Measurements from ENCODE around the gene RNF223.
"Not testable (repeated sequence)": the region's sequence is repeated elsewhere in the genome, so short reads cannot be mapped to it uniquely, and the experiment has no call there.

Gene RNF223

DNA sequence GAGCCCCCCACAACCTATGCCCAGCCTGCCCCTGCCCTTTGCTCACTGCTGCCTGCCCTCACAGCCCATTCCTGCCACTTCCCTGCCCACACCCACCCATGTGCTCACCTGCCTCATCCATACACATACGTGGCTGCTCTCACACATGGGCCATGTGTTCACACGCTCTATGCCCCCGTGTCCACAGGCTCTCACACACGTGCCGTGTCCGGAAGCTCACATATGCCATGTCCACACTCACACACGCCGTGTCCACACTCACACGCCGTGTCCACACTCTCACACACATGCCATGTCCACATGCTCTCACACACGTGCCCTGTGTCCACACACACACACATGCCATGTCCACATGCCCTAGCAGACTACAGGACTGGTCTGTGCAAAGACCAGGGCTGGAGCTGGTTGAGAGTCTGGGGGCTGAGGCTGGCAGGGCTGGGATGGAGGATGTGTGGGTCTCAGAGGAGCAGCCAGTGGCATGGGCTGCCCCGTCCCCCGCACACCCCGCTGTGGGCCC is 583 bp upstream of the RNF223 start:
- in situ Hi-C loops (cut with MboI; ENCODE audit: low sequenced_read_pairs) = no loop called here

DNA sequence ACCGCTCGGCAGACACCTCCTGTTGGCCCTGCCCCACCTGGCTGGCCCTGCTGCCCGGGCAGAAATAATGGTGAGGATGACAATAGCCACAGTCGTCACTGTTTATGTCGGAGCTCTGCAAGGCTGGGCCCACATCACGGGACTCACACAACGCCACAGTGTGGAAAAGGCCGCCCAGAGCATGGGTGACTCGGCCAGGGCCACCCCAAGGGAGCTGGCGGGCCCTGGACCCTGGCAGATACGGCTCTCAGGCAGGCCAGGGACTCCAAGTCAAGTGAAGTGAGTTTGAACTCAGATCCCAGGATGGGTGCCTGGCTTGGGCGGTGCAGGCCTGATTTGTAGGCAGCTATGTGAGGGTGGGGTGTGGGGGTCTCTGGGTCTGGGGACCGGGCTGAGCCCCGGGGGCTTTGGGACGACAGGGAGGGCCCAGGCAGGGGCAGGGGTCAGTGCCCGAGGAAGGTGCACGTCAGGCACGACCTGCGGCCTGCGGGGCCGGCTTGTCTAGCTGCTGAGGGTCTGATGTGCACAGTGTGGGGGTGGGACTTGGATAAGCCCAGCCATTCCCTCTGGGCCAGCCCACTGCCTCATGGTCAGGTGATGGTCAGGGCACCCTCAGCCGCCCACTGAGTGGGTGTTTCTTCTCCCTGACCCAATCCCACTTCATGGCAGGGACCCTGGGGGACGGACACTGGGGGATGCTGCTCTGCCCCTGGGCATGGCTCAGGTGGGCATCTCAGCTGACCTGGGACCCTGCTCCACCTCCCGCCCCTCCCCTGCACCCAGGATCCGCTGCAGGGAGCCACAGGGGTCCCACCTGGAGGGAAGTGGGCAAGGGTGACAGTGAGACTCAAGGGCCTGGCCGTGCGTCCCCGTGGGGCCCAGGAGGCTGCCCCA is 1.0 kb downstream of the RNF223 start:
- in situ Hi-C loops (cut with MboI; ENCODE audit: low sequenced_read_pairs) = no loop called here

DNA sequence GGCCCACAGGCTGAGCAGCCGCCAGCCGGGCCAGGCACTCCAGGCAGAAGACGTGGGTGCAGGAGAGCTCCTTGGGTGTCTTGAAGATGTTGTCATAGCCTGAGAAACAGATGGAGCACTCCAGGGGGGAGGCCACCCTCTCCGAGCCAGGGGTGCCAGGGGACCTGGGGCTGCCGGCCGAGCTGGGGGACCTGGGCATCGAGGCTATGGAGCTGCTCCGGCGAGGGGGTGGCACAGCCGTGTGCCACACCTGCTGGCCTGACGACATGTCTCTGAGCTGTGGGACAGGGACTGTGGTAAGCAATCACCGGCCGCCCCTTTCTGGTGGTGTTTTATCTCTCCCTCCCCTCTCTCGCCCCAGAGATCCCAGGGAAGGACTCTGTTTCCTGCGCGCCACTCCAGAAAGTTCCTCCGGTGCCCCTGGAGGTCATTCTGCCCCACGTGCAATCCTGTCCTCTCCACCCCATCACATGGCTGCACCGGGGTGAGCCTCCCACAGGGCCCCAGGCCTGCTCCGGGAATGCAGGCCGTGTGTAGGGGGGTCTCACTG is 1.7 kb downstream of the RNF223 start:
- in situ Hi-C loops (cut with MboI; ENCODE audit: low sequenced_read_pairs) = no loop called here

DNA sequence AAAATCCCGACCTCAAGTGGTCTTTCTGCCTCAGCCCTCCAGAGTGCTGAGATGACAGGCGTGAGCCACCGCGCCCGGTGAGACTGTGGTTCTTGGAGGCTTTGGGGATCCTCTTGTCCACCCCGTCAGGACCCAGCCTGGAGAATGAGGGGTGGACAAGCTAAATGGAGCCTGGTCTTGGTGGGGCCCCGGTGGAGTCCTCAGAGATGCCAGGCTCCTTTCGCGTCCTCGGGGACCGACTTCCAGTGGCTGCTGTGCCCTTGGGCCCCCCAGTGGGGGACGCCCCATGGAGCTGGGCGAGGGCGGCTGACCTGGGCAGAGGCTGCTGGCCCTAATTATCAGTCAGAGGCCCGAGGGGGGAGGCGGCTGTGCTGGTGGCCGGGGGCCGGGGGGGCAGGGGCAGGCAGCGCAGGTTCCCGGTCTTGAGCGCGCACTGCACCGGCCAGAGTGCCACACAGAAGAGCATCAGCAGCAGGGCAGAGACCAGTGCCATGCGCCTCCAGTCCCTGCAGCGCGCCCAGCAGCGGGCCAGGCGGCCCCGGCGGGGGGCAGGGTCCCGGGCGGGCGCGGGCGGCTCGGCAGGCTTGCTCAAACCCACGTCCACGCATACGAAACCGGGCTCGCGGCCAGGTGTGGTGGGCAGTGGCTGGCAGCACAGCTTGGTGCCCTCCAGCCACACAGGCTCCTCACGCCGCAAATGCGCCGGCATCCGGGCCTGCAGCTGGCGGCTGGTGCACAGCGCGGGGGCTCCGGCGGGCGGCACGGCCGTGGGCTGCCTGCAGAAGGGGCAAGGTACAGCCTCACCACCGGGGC is 2.4 kb downstream of the RNF223 start:
- in situ Hi-C loops (cut with MboI; ENCODE audit: low sequenced_read_pairs) = no loop called here

DNA sequence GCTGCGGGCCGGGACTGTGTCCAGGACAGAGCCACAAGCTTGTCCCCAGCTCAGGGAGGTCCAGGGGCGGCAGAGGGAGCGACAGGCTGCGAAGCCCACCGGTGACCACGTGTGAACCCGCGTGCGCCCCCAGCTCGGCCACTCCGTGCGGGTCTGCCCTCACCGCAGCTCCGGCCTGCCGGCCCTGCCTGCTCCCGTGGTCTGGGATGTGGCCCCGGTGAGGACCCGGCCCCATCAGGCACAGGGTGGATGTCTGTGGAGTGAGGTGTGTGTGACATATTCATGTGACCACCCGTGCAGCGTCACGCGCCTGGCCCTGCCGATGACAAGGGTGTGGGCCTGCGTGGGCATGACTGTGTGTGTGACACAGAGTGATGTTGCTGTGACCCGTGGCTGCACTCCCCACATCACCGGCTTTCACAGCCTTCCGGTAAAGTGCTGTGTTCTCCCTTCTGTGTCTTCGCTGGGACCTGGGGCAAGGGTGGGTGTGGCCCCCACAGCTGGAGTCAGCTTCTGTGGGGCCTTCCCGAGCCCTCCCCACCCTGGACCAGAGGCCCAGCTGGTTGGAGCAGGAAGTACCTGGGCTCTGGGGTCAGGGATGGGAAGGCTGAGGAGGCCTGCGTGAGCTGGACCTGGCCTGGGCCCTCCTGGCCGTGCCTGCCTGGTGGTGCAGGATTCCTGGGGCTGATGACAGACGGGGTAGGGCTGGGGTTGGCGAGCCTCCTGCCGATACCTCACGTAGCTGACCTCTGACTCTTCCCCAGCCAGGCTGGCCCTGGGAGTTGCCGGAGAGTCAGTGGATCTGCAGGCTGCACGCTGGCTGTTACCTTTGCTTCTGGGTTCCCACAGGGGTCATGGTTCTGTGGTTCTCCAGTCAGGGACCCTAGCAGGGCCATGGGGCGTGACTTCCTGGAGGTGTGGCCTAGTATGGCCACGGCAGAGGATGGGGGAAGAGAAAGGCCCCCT is 4.1 kb downstream of the RNF223 start:
- in situ Hi-C loops (cut with MboI; ENCODE audit: low sequenced_read_pairs) = no loop called here

DNA sequence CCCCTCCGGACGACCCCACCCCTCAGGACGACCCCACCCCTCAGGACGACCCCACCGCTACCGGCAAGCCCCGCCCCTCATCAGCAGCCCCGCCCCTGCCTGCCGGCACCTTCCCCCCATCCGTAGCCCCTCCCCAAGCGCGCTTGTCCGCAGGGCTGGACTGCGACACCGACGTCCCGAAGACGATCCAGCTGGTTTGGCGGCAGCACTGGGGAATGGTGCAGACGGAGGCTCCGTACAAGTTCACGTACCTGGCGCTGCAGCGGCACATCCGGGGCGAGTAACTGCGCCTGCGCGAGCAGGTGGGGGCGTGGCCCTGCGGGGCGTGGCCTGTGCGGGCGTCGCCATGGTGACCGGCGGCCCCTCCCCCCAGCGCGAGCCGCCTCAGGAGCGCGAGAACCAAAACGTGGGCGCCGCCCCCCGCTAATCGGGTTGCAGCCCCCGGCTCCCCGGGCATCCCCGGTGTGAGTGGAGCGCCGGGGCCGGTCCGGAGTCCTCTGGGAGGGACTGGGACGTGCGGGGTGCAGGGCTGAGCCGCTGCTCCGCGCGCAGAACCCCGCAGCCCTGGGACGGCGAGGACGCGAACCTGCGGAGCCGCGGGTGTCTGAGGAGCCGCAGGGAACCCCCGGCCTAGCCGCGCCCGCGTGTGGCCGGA is 4.9 kb downstream of the RNF223 start:
- in situ Hi-C loops (cut with MboI; ENCODE audit: low sequenced_read_pairs) = no loop called here

DNA sequence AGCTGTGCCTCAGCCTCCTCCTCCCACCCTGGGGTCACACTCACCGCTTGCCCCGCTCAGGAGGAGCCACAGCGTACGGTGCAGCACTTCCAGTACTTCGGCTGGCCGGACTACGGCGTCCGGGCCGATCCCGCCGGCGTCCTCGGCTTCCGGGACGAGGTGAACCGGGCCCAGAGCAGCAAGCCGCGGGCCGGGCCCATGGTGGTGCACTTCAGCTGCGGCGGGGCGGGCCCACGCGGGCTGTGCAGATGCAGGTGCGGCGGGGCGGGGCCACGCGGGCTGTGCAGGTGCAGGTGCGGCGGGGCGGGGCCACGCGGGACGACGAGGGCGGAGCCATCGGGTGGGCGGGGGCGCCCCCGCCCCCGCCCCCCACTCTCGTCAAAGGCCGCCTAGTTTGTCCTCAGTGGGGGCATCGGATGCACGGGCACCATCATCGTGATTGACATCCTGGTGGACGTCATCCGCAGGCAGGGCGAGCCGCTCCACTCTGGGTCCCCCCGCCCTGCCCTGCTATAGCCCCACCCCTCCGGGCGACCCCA is 5.5 kb downstream of the RNF223 start:
- in situ Hi-C loops (cut with MboI; ENCODE audit: low sequenced_read_pairs) = no loop called here

DNA sequence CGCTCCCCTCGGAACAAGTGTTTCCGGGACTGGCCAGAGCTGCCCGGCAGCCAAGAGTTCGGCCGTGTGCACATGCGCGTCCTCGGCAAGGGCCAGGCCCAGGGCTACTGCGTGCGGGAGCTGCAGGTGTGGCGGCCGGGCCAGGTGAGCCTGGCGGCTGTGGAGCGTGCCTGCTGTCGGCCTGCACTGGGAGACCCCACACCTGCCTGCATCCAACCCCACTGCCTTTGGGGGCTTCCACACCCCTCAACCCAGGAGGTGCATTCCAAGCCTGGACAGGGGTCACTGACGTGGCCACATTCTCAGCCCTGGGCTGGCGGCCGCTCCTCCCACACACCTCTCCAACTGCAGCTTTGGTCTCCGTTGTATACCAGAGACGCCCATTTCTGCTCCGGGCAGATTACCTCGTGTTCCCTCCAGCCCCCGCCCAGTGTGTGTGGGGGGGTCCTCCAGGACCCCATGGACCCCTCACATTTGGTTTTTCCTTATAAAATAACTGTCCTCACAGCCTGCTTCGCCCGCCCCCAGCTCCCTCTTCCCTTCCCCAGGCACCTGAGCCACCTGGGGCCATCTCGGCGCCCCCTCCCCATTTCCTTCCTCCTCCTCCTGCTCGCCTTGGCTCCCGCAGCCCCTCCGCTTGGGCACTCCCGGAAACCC is 6.1 kb downstream of the RNF223 start:
- in situ Hi-C loops (cut with MboI; ENCODE audit: low sequenced_read_pairs) = no loop called here

DNA sequence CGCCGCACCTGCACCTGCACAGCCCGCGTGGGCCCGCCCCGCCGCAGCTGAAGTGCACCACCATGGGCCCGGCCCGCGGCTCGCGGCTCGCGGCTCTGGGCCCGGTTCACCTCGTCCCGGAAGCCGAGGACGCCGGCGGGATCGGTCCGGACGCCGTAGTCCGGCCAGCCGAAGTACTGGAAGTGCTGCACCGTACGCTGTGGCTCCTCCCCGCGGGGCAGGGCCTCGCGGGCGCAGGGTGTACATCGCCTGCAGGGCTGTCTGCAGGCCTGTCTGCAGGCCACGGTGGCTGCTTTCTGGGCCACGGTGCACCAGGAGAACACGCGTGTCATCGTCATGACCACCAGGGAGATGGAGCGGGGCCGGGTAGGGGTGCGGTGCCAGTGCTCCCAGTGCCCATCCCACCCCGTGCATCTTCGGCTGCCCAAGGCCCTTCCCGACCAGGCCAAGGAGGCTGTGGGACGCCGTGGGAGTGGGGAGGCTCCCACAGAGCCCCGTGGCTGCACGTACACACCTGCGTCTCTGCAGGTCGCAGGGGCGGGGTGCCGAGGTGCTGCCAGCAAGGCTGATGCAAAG is 6.7 kb downstream of the RNF223 start:
- in situ Hi-C loops (cut with MboI; ENCODE audit: low sequenced_read_pairs) = no loop called here

DNA sequence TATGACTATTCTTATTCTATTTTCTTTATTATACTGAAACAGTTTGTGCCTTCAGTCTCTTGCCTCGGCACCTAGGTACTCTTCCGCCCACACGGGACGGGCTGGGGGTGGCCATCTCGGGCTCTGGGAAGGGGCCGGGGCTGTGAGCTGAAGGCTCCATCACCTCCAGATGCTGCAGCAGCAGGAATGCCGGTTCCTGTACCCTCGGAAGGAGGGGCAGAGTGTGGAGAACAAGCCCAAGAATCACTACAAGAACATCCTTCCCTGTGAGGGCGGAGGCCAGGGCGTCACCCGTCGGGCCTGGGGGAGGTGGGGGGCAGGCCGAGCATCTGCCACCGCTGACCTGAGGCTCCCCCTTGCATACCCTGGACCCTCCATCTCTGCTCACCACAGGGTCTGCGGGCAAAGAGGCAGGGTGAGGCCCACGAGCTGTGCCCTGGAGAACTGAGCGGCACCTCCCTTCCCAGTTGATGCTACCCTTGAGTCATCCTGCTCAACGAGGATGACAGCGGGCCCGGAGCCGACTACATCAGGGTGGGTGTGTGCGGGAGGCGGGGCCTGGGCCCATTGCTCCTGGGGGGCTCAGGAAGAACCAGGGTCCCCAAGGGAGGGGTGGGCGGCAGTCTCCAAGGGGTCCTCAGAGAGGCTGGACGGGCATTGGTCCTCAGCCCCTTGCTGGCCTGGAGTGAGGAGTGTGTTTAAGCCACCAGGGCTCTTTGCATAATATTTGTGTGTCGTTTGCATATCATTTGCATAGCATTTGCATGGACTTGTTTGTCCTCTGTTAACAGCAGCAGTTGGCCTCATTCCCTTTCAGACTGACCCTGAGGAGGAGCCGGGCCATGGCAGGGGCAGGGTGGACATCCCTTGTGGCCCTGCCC is 7.5 kb downstream of the RNF223 start:
- in situ Hi-C loops (cut with MboI; ENCODE audit: low sequenced_read_pairs) = no loop called here

DNA sequence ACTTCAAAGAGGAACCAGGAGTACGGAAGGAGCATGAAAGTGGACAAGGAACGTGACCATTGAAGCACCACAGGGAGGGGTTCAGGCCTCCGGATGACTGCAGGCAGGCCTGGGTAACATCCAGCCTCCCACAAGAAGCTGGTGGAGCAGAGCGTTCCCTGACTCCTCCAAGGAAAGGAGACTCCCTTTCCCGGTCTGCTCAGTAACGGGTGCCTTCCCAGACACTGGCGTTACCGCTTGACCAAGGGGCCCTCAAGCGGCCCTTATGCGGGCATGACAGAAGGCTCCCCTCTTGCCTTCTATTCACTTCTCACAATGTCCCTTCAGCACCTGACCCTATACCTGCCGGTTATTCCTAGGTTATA is 8.2 kb downstream of the RNF223 start:
- in situ Hi-C loops (cut with MboI; ENCODE audit: low sequenced_read_pairs) = not testable (repeated sequence)

DNA sequence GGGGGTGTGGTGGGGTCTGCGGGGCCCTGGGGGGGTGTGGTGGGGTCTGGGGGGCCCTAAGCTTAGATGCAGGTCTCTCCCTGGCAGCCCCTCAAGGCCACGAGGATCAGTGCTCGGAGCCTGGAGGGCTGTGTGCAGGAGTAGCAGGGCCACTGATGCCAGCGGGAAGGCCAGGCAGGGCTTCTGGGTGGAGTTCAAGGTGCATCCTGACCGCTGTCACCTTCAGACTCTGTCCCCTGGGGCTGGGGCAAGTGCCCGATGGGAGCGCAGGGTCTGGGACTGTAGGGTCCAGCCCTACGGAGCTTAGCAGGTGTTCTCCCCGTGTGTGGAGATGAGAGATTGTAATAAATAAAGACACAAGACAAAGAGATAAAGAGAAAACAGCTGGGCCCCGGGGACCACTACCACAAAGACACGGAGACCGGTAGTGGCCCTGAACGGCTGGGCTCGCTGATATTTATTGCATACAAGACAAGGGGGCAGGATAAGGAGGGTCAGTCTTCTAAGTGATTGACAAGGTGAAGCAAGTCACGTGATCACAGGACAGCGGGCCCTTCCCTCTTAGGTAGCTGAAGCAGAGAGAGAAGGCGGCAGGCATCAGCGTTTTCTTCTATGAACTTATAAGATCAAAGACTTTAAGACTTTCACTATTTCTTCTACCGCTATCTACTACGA is 8.7 kb downstream of the RNF223 start:
- in situ Hi-C loops (cut with MboI; ENCODE audit: low sequenced_read_pairs) = no loop called here

DNA sequence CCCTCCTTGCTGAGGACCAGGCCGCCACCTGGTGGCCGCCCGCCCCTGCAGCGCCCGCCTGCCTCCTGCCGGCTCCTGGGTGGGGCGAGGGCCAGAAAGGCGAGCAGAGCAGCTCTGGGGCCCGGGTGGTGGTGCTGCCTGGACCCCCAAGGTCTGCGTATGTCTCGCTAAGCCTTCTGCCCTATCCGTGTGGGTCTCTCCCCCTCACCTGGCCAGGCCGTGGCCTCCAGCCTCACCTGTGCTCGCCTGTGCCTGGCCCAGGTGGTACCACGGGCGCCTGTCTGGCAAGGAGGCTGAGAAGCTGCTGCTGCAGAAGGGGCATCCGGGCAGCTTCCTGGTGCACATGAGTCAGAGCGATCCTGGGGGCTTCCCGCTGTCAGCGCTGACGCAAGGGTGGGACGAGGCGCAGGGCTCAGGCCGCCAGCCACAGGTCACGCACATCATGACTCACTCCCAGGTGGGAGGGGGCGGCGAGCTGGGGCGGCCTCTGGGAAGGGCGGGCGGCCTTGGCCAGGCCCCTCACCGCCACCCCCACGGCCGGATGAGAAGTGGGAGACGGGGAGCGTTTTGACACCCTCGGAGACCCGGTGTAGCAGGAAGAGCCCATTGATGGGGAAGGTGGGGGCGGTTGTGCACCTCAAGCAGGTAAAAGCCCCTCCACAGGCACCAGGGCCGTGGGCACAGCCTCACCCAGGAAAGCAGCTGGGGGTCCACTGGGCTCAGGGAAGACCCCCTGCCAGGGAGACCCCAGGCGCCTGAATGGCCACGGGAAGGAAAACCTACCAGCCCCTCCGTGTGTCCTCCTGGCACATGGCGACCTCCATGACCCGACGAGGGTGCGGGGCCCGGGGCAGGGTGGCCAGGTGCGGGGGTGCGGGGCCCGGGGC is 9.9 kb downstream of the RNF223 start:
- in situ Hi-C loops (cut with MboI; ENCODE audit: low sequenced_read_pairs) = no loop called here

DNA sequence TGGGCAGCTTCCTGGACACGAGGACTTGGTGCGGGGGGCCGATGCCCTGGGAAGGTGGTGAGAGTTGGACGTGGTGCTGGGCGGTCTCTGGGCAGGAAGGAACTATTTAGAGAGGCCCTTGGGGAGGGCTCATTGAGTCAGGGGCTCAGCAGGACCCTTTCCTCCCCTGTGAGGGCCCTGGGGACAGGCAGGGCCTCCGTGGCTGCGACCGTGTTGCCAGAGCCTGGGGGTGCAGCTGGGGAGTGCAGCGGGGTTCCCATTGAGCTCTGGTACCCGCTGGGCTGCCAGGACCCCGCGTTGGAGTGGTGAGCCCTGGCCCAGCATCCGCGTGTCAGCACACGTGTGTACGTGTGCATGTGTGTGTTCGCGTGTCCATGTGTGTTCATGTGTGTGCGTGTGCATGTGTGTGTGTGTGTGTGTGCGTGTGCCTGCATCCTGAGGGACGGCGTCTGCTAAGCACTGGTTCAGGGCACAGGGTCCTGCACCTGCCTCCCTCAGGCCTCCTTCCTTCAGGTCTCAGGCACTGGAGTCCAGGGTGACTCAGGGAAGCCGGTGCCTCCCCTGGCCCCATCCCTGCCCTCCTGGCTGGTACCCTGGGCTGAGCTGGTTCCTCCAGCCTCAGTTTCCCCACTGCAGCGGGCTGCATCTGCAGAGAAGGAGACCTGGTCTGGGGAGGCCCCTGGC is 10.7 kb downstream of the RNF223 start:
- in situ Hi-C loops (cut with MboI; ENCODE audit: low sequenced_read_pairs) = no loop called here

DNA sequence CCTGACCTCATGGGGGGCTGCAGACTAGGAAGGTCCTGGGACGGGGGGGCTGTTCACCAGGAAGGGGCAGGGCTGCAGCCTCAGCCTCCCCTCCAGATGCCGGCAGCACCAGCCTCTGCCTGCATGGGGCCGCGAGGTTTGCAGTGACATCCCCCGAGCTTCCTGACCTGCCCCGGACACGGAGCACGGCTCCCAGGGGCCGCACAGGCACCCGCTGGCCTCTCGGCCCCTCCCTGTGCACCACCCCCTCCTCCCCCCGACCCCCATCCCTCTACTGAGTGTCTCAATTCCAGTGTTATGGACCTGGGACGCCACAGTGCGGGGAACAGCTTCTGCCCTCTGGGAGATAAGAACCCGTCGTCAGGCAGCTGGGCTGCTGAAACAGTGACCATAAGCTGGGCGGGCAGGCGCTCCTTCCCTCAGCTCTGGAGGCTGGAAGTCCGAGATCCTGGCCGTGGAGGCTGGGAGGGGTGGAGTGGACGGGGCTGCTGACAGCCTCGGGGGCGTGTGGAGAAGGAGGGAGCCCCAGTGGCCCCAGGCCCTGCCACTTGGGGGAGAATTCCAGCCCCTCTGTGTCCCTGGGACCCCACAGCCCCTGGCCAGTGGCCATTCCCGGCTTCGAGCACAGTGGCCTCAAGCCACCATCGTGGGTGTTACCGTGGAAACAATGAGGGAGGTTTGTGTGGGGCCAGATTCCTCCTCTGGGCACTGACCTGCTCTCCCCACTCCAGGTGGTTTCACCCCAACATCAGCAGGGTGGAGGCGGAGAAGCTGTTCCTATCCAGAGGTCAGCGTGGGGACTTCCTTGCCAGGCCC is 11.6 kb downstream of the RNF223 start:
- in situ Hi-C loops (cut with MboI; ENCODE audit: low sequenced_read_pairs) = no loop called here
